ENCODE results near the gene TTBK1.

TTBK1 gene

DNA sequence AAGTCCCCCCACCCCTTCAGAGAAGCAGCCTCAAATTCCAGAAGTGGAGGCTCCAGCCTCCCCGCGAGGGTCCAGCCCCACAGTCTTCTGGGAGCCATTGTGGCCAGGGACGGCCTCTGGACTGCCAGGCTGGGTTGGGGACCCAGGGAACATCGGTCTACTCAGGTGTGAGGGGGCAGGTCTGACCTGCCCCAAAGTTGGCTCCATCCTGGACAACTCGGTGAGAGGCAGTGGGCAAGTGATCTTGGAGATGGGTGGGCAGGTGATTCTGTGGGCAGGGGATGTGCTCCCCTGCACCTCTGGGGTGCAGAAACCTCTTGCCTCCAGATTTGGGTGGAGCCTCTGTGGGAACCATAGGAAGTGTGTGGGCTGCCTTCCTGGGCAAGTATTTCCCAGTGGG lies 42.6 kb downstream of the TTBK1 start:
- Histone ChIP-seq H3K9ac (ENCODE audit: low read length) (no peak overlapping the region), H3K36me3 (ENCODE audit: insufficient read depth, low read length) (no peaks in the 10 kb centered on the region), H3K4me3 (ENCODE audit: low read depth in 1 of 2, low read length in 2 of 2) (no peak overlapping the region), H3K9me3 (ENCODE audit: low read length) (no peaks in the 10 kb centered on the region), H3K27me3 (ENCODE audit: control insufficient read depth in 1 of 2, insufficient read depth in 2 of 2, low read length in 2 of 2) (peaks cover 0 to 17% of the 10 kb centered on the region in 2 donors), H3K27ac (ENCODE audit: low read depth, low read length) (no peak overlapping the region), H3K4me1 (ENCODE audit: insufficient read depth, low read length) (no peaks in the 10 kb centered on the region)

DNA sequence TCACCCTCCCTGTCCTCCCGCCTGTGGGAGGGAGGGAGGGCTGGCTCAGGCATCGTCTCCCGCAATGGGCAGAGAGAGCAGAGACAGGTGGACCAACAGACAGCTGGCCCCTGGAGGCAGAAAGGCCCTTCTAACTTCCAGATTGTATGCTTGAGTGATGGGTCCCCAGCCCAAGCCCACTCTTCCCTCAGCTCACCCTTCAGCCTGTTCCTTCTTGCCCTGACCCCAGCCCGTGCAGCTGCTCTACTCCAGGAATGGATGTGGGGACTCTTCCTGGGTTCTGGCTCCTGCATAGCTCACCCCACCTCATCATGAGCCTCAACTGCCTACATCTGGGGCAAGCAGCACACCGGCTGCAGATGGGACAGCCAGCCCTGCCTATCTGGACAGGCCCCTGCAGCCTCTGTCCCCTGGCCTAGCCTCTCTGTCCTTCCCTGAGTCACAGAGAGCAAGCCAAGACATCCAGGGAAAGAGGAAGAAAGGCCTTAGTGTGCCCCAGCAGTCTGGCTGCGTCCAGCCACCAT lies 43.2 kb downstream of the TTBK1 start:
- peaks cover 0 to 17% of the 10 kb centered on the region in 2 donors for H3K27me3 ChIP-seq (ENCODE audit: control insufficient read depth in 1 of 2, insufficient read depth in 2 of 2, low read length in 2 of 2)
- H3K4me1 ChIP-seq (ENCODE audit: insufficient read depth, low read length) = no peaks in the 10 kb centered on the region
- H3K36me3 ChIP-seq (ENCODE audit: insufficient read depth, low read length) = no peaks in the 10 kb centered on the region
- no peaks in the 10 kb centered on the region for H3K9me3 ChIP-seq (ENCODE audit: low read length)
- H3K27ac ChIP-seq (ENCODE audit: low read depth, low read length) = no peak overlapping the region
- no peak overlapping the region for H3K9ac ChIP-seq (ENCODE audit: low read length)
- H3K4me3 ChIP-seq (ENCODE audit: low read depth in 1 of 2, low read length in 2 of 2) = no peak overlapping the region

DNA sequence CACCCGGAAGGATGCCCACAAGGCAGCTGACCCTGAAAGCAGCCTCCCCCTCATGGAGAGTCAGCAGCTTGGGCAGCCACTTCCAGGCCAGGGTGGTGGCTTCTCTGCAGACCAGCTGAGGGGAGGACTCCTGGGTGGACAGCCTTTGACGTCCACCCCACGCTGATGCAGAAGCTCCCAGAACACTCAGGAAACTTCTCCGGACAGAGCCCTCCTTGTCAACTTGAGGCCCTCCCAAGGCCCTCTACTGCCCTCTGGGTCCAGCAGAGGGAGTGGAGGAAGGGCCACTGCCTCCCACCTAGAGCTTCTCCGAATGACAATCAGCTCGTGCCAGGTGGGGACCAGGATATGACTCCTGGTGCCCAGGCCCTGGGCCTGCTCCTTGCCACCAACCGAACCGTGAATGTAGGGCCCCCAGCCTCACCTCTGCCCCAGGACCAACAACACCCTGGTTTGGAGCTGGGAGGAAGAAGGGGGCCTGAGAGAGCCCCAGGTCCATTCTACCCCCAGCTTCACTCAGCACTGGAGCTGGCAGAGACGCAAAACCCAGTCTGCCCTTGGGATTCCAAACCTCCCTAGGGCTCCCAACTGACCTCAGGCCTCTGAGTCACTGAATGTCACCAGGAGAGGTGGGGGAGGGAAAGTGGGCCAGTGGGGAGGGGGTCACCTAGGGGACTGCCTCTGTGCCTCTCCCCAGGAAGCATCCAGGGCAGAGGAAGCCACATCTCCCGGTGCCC lies 43.9 kb downstream of the TTBK1 start:
- Histone ChIP-seq H3K27me3 (ENCODE audit: control insufficient read depth in 1 of 2, insufficient read depth in 2 of 2, low read length in 2 of 2) (peaks cover 0 to 17% of the 10 kb centered on the region in 2 donors), H3K9me3 (ENCODE audit: low read length) (no peaks in the 10 kb centered on the region), H3K36me3 (ENCODE audit: insufficient read depth, low read length) (no peaks in the 10 kb centered on the region), H3K27ac (ENCODE audit: low read depth, low read length) (no peak overlapping the region), H3K9ac (ENCODE audit: low read length) (no peak overlapping the region), H3K4me3 (ENCODE audit: low read depth in 1 of 2, low read length in 2 of 2) (no peak overlapping the region), H3K4me1 (ENCODE audit: insufficient read depth, low read length) (no peaks in the 10 kb centered on the region)

DNA sequence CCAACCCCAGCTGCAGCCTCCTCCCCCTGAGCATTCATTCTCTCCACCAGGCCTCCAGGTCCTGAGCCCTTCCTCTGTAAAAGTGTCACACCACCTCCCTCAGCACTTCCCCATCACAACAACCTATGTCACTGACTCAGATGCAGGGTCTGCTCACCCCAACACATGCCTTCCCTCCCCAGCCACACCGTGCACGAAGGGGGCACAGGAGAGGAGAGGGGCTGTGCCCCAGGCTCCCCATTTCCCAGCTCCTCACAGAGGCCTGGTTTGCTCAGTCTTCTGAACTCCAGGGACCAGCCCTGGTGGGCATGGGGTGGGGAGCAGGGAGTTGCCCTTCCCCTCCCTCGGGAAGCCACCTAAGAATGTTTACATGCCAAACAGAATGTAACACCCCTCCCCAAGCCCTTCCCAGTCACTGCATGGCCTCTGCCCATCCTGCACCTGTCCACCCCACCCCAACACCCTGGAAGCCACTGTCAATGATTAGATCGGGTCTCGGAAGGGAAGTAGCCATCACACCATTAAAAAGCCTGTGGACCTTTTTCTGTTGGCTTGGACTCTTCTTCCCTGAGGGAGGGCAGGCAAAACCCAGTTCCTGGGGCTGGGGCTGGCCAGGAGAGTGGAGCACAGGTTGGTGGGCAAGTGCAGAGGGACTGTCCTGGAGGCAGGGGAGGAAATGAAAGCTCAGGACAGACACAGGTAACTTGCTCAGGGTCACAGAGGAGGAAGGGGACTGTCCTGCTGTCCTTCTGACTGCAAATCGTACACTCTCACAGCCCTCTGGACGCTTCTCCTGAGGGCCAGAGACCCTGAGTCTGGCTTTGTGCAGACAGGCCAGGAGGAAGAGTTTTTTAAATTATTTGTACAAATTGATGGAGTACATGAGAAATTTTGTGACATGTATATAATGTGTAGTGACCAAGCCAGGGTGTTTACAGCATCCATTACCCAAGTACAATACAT lies 44.7 kb downstream of the TTBK1 start:
- Histone ChIP-seq H3K9ac (ENCODE audit: low read length) (no peak overlapping the region), H3K4me1 (ENCODE audit: insufficient read depth, low read length) (no peaks in the 10 kb centered on the region), H3K4me3 (ENCODE audit: low read depth in 1 of 2, low read length in 2 of 2) (no peak overlapping the region), H3K36me3 (ENCODE audit: insufficient read depth, low read length) (no peaks in the 10 kb centered on the region), H3K27ac (ENCODE audit: low read depth, low read length) (no peak overlapping the region), H3K27me3 (ENCODE audit: control insufficient read depth in 1 of 2, insufficient read depth in 2 of 2, low read length in 2 of 2) (peaks cover 0 to 15% of the 10 kb centered on the region in 2 donors), H3K9me3 (ENCODE audit: low read length) (no peaks in the 10 kb centered on the region)

DNA sequence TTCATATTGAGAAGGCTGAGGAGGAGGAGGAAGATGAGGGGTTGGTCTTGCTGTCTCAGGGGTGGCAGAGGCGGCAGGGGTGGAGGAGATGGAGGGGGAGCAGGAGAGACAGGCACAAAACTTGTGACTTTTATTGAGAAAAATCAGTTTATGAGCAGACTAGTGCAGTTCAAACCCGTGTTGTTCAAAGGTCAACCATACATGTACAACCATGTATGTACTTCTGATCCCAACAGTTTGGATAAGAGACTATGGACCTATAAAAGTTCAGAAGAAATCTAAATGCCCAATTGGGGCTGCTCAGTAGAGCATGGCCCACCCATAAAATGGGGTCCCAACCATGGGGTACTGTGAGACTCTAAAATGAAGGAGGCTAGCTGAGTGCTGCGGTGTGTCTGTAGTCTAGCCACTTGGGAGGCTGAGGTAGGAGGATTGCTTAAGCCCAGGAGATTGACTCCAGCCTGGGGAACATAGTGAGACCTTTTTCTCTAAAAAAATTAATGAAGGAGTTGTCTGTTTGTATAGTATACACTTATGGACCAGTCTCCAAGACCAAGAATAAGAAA lies 47.1 kb downstream of the TTBK1 start:
- Histone ChIP-seq H3K4me3 (ENCODE audit: low read depth in 1 of 2, low read length in 2 of 2) (no peak overlapping the region), H3K27ac (ENCODE audit: low read depth, low read length) (no peak overlapping the region), H3K27me3 (ENCODE audit: control insufficient read depth in 1 of 2, insufficient read depth in 2 of 2, low read length in 2 of 2) (no peaks in the 10 kb centered on the region), H3K9me3 (ENCODE audit: low read length) (no peaks in the 10 kb centered on the region), H3K4me1 (ENCODE audit: insufficient read depth, low read length) (no peaks in the 10 kb centered on the region), H3K36me3 (ENCODE audit: insufficient read depth, low read length) (no peaks in the 10 kb centered on the region), H3K9ac (ENCODE audit: low read length) (no peak overlapping the region)

DNA sequence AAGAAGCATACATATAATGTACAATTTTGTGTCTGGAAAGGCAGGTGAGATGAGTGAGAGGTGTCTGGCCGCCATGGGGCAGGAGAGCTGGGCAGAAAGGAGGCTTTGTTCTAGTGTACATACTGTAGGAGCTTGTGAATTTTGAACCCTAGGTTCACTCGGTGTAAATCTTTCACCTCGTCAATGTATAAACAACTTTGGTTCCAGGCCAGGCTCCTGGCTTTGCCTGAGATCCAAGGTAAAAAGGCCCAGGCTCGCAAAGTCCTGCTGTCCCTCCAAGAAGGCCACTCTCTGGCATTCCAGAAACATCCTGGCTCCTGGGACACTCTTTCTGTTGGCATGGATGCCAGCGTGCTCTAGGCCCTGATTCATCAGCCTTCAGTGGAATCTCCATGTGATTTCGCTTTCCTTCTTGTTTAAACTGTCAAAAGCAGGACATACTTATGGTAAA lies 47.6 kb downstream of the TTBK1 start:
- Histone ChIP-seq H3K4me3 (ENCODE audit: low read depth in 1 of 2, low read length in 2 of 2) (no peak overlapping the region), H3K27me3 (ENCODE audit: control insufficient read depth in 1 of 2, insufficient read depth in 2 of 2, low read length in 2 of 2) (no peaks in the 10 kb centered on the region), H3K27ac (ENCODE audit: low read depth, low read length) (no peak overlapping the region), H3K9ac (ENCODE audit: low read length) (no peak overlapping the region), H3K4me1 (ENCODE audit: insufficient read depth, low read length) (no peaks in the 10 kb centered on the region), H3K9me3 (ENCODE audit: low read length) (no peaks in the 10 kb centered on the region), H3K36me3 (ENCODE audit: insufficient read depth, low read length) (no peaks in the 10 kb centered on the region)

DNA sequence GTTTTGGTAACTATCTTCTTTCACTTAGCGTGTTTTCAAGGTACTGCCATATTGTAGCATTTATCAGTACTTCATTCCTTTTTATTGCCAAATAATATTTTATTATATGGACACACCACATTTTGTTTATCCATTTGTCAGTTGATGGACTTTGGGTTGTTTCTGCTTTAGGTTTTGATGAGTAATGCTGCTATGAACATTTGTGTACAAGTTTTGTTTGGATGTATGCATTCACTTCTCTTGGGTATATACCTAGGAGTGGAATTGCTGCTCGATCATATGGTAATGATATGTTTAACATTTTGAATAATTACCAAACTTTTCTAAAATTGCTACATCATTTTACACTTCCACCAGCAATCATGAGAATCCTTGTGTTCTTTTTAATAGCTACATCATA lies 48.4 kb downstream of the TTBK1 start:
- no peaks in the 10 kb centered on the region for H3K27me3 ChIP-seq (ENCODE audit: control insufficient read depth in 1 of 2, insufficient read depth in 2 of 2, low read length in 2 of 2)
- no peaks in the 10 kb centered on the region for H3K36me3 ChIP-seq (ENCODE audit: insufficient read depth, low read length)
- H3K9me3 ChIP-seq (ENCODE audit: low read length) = no peaks in the 10 kb centered on the region
- H3K27ac ChIP-seq (ENCODE audit: low read depth, low read length) = no peak overlapping the region
- no peak overlapping the region for H3K9ac ChIP-seq (ENCODE audit: low read length)
- H3K4me3 ChIP-seq (ENCODE audit: low read depth in 1 of 2, low read length in 2 of 2) = no peak overlapping the region
- H3K4me1 ChIP-seq (ENCODE audit: insufficient read depth, low read length) = no peaks in the 10 kb centered on the region

DNA sequence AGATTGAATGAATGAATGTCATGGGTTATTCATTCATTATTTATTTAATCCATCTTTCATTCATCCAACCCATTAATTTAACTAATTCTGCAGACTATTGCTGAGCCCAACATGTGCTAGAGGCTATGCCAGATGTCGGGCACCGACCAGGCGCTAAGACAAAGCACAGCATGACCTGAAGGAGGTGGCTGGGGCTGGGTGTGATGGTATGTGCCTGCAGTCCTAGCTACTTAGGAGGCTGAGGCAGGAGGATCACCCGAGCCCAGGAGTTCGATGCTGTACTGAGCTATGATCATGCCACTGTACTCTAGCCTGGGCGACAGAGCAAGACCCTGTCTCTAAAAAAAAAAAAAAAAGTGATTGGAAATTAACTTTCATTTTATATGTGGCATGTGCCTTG lies 49.1 kb downstream of the TTBK1 start:
- no peaks in the 10 kb centered on the region for H3K36me3 ChIP-seq (ENCODE audit: insufficient read depth, low read length)
- H3K9ac ChIP-seq (ENCODE audit: low read length) = no peak overlapping the region
- H3K27me3 ChIP-seq (ENCODE audit: control insufficient read depth in 1 of 2, insufficient read depth in 2 of 2, low read length in 2 of 2) = no peaks in the 10 kb centered on the region
- H3K4me1 ChIP-seq (ENCODE audit: insufficient read depth, low read length) = no peaks in the 10 kb centered on the region
- no peak overlapping the region for H3K27ac ChIP-seq (ENCODE audit: low read depth, low read length)
- no peaks in the 10 kb centered on the region for H3K9me3 ChIP-seq (ENCODE audit: low read length)
- H3K4me3 ChIP-seq (ENCODE audit: low read depth in 1 of 2, low read length in 2 of 2) = no peak overlapping the region

DNA sequence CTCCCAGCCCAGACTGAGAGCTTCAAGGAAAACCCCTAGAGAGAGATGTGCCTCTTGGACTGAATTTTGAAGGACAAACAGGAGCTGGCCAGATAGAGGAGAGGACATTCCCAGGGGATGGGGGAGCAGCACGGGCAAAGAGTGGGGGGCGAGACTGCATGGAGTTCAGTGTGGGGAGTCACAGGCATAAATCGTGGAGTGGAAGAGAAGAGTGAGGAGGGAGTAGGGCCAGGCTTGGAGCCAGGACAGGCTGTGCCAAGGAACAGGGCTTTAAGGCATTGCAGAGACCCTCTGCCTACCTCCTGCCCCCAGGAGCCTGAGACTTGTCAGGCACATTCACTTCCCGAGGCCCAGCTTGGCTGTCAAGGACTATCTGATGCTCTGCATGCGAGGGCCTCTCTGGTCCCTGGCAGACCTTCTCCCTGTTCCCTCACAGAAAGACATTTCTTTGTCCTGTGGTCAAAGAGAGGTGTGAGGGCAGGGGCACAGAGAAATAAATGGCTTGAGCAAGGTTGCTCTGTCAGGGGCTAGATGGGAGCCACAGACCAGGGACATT lies 49.6 kb downstream of the TTBK1 start:
- H3K4me1 ChIP-seq (ENCODE audit: insufficient read depth, low read length) = no peaks in the 10 kb centered on the region
- no peak overlapping the region for H3K27ac ChIP-seq (ENCODE audit: low read depth, low read length)
- H3K9me3 ChIP-seq (ENCODE audit: low read length) = no peaks in the 10 kb centered on the region
- H3K27me3 ChIP-seq (ENCODE audit: control insufficient read depth in 1 of 2, insufficient read depth in 2 of 2, low read length in 2 of 2) = no peaks in the 10 kb centered on the region
- H3K9ac ChIP-seq (ENCODE audit: low read length) = no peak overlapping the region
- no peaks in the 10 kb centered on the region for H3K36me3 ChIP-seq (ENCODE audit: insufficient read depth, low read length)
- H3K4me3 ChIP-seq (ENCODE audit: low read depth in 1 of 2, low read length in 2 of 2) = no peak overlapping the region

DNA sequence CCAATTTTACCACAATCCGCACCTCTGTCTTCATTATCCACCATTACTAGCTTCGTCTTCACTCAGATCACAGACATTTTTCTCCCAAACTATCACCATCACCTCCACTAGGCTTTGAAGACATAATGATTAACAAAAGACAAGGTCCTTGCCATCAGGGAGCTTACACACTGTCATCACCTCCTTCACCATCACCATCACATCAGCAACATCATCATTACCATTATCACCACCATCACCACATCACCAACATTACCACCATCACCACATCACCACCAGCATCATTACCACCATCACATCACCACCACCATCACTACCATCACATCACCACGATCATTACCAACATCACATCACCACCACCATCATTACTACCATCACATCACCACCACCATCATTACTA lies 50.4 kb downstream of the TTBK1 start:
- Histone ChIP-seq H3K4me1 (ENCODE audit: insufficient read depth, low read length) (no peaks in the 10 kb centered on the region), H3K9ac (ENCODE audit: low read length) (no peak overlapping the region), H3K36me3 (ENCODE audit: insufficient read depth, low read length) (no peaks in the 10 kb centered on the region), H3K4me3 (ENCODE audit: low read depth in 1 of 2, low read length in 2 of 2) (no peak overlapping the region), H3K27ac (ENCODE audit: low read depth, low read length) (no peak overlapping the region), H3K9me3 (ENCODE audit: low read length) (no peaks in the 10 kb centered on the region), H3K27me3 (ENCODE audit: control insufficient read depth in 1 of 2, insufficient read depth in 2 of 2, low read length in 2 of 2) (peaks cover 0 to 8% of the 10 kb centered on the region in 2 donors)

DNA sequence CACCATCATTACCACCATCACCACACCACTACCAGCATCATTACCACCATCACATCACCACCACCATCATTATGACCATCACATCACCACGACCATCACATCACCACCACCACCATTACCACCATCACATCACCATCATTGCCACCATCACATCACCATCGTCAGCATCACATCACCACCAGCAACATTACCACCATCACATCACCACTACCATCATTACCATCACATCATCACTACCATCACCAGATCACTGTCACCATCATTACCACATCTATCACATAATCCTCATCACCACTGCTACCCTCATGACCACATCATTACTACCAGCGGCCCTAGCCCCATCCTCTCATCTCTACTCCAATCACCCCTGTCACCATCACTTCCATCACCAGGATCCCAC lies 51.3 kb downstream of the TTBK1 start:
- Histone ChIP-seq H3K36me3 (ENCODE audit: insufficient read depth, low read length) (no peaks in the 10 kb centered on the region), H3K27ac (ENCODE audit: low read depth, low read length) (no peak overlapping the region), H3K4me3 (ENCODE audit: low read depth in 1 of 2, low read length in 2 of 2) (no peak overlapping the region), H3K4me1 (ENCODE audit: insufficient read depth, low read length) (no peaks in the 10 kb centered on the region), H3K27me3 (ENCODE audit: control insufficient read depth in 1 of 2, insufficient read depth in 2 of 2, low read length in 2 of 2) (peaks cover 0 to 8% of the 10 kb centered on the region in 2 donors), H3K9ac (ENCODE audit: low read length) (no peak overlapping the region), H3K9me3 (ENCODE audit: low read length) (no peaks in the 10 kb centered on the region)
